GM23338 (cell line): ENCODE results near the gene PCSK6. TPM values are rescaled to one million over a fixed set of nuclear protein-coding genes. Genes with fewer than 3 reads are reported as not detected.

Source experiments
- ATAC-seq: fragments of 200-7000 bp; cut with Tn5 transposase; 3 replicates; pipeline ENCODE4 v1.9.1; 2020
- DNase-seq: peaks from one replicate; pipeline ENCODE4 v3.0.0-alpha.2; 2015; ENCODE audit warnings: low spot score
- H2AFZ ChIP-seq: fragments of 200-600 bp; sonication (generic); 2 replicates; pipeline ENCODE4 v1.8.0; 2016; ENCODE audit warnings: antibody characterized with exemption, mild to moderate bottlenecking, moderate library complexity
- H3F3A ChIP-seq: fragments of 200-600 bp; sonication (generic); replicated peaks from 2 replicates; pipeline ENCODE4 v1.8.0; 2017; ENCODE audit warnings: antibody characterized with exemption, mixed run types, low read depth
- H3K27ac ChIP-seq: fragments of 200-600 bp; sonication (generic); 2 replicates; pipeline ENCODE4 v1.6.1; 2016; ENCODE audit warnings: low read depth
- H3K27me3 ChIP-seq: fragments of 200-600 bp; sonication (generic); 2 replicates; pipeline ENCODE4 v1.8.0; 2016; ENCODE audit warnings: mild to moderate bottlenecking, mixed run types, moderate library complexity; ENCODE audit not compliant: insufficient read depth
- H3K36me3 ChIP-seq: fragments of 200-600 bp; sonication (generic); 2 replicates; pipeline ENCODE4 v1.8.0; 2016; ENCODE audit warnings: mild to moderate bottlenecking; ENCODE audit not compliant: insufficient read depth
- H3K4me1 ChIP-seq: fragments of 200-600 bp; sonication (generic); 2 replicates; pipeline ENCODE4 v1.8.0; 2016; ENCODE audit warnings: mild to moderate bottlenecking, moderate library complexity; ENCODE audit not compliant: insufficient read depth
- H3K4me2 ChIP-seq: fragments of 200-600 bp; sonication (generic); 2 replicates; pipeline ENCODE4 v1.7.1; 2017; ENCODE audit warnings: mixed run types
- H3K4me3 ChIP-seq: fragments of 200-600 bp; sonication (generic); 2 replicates; pipeline ENCODE4 v1.6.1; 2016; ENCODE audit warnings: mixed run types
- H3K79me2 ChIP-seq: fragments of 200-600 bp; sonication (generic); replicated peaks from 2 replicates; pipeline ENCODE4 v1.8.0; 2017; ENCODE audit warnings: mild to moderate bottlenecking; ENCODE audit not compliant: insufficient read depth
- H3K9me2 ChIP-seq: fragments of 200-600 bp; sonication (generic); 2 replicates; pipeline ENCODE4 v1.8.0; 2017; ENCODE audit not compliant: insufficient read depth
- H4K20me1 ChIP-seq: fragments of 200-600 bp; sonication (generic); replicated peaks from 2 replicates; pipeline ENCODE4 v1.8.0; 2017; ENCODE audit warnings: mild to moderate bottlenecking; ENCODE audit not compliant: insufficient read depth
- H3K27ac Mint-ChIP-seq: 2 replicates; pipeline ENCODE4 v1.8.0; 2020; ENCODE audit warnings: inconsistent platforms, mild to moderate bottlenecking, moderate library complexity, mixed read lengths
- H3K27me3 Mint-ChIP-seq: 3 replicates; pipeline ENCODE4 v1.8.0; 2022; ENCODE audit warnings: low read depth, mild to moderate bottlenecking, moderate library complexity, mixed read lengths, inconsistent platforms; ENCODE audit not compliant: insufficient read depth, poor library complexity
- H3K36me3 Mint-ChIP-seq: 3 replicates; pipeline ENCODE4 v1.8.0; 2021; ENCODE audit warnings: low read depth, mild to moderate bottlenecking, inconsistent platforms, moderate library complexity, mixed read lengths
- H3K4me1 Mint-ChIP-seq: 3 replicates; pipeline ENCODE4 v1.8.0; 2020; ENCODE audit warnings: mild to moderate bottlenecking, inconsistent platforms, mixed read lengths
- H3K4me3 Mint-ChIP-seq: 3 replicates; pipeline ENCODE4 v1.8.0; 2021; ENCODE audit warnings: moderate library complexity, mild to moderate bottlenecking, inconsistent platforms, mixed read lengths
- H3K9me3 Mint-ChIP-seq: 3 replicates; pipeline ENCODE4 v1.8.0; 2020; ENCODE audit warnings: moderate library complexity, mild to moderate bottlenecking, inconsistent platforms, mixed read lengths
- CREB1 ChIP-seq: fragments of 250-450 bp; sonication (Bioruptor Pico); IDR thresholded peaks from 2 replicates; pipeline ENCODE4 v1.5.0; 2020; ENCODE audit warnings: low read depth, mild to moderate bottlenecking, moderate library complexity
- CTCF ChIP-seq, 2 experiments: fragments of 200-600 bp in 1 of 2; sonication (generic) in 1 of 2; conservative IDR thresholded peaks; 2 replicates each; pipeline versions ENCODE4 v1.5.1 to v1.6.1; 2016 to 2017; ENCODE audit warnings: antibody characterized with exemption in 2 of 2, low read depth in 2 of 2, mild to moderate bottlenecking in 2 of 2, moderate library complexity in 1 of 2
- ETS1 ChIP-seq: IDR thresholded peaks from 2 replicates; pipeline ENCODE4 v1.6.1; 2016; ENCODE audit warnings: antibody characterized with exemption
- EZH2 ChIP-seq: fragments of 200-600 bp; sonication (generic); IDR thresholded peaks from one replicate; pipeline ENCODE4 v1.8.0; 2017; ENCODE audit warnings: antibody characterized with exemption, mild to moderate bottlenecking, low read depth; ENCODE audit not compliant: unreplicated experiment
- EZH2phosphoT487 ChIP-seq: fragments of 200-600 bp; sonication (generic); IDR thresholded peaks from one replicate; pipeline ENCODE4 v1.8.1; 2018; ENCODE audit warnings: antibody characterized with exemption; ENCODE audit not compliant: unreplicated experiment
- JUNB ChIP-seq: IDR thresholded peaks from one replicate; pipeline ENCODE4 v1.6.1; 2016; ENCODE audit warnings: antibody characterized with exemption; ENCODE audit not compliant: unreplicated experiment
- NANOG ChIP-seq: IDR thresholded peaks from 2 replicates; pipeline ENCODE4 v1.6.1; 2016; ENCODE audit warnings: antibody characterized with exemption, borderline replicate concordance
- POLR2AphosphoS5 ChIP-seq: IDR thresholded peaks from 2 replicates; pipeline ENCODE4 v1.6.1; 2016; ENCODE audit warnings: antibody characterized with exemption, low read depth
- REST ChIP-seq: IDR thresholded peaks from one replicate; pipeline ENCODE4 v1.6.1; 2018; ENCODE audit warnings: antibody characterized with exemption; ENCODE audit not compliant: unreplicated experiment
- STAT1 ChIP-seq: IDR thresholded peaks from one replicate; pipeline ENCODE4 v1.6.1; 2016; ENCODE audit warnings: antibody characterized with exemption; ENCODE audit not compliant: unreplicated experiment
- ZNF114 ChIP-seq: fragments of 250-450 bp; sonication (Bioruptor Pico); IDR thresholded peaks from 2 replicates; pipeline ENCODE4 v1.5.0; 2020; ENCODE audit warnings: mild to moderate bottlenecking, moderate library complexity
- ZNF331 ChIP-seq: fragments of 250-450 bp; sonication (Bioruptor Pico); IDR thresholded peaks from 2 replicates; pipeline ENCODE4 v1.5.0; 2020; ENCODE audit warnings: low read depth, mild to moderate bottlenecking, moderate library complexity
- ZNF462 ChIP-seq: fragments of 250-450 bp; sonication (Bioruptor Pico); IDR thresholded peaks from 2 replicates; pipeline ENCODE4 v1.5.0; 2020; ENCODE audit warnings: mild to moderate bottlenecking, moderate library complexity
- polyA plus RNA-seq: library from polyadenylated mRNA; unstranded; fragments of >200 nt; fragmentation: Nextera tagmentation; extraction: Ambion mirVana; gene quantifications from 2 replicates; pipeline ENCODE4 v1.2.1, GENCODE V29; 2016
- total RNA-seq: library from RNA; depleted of rRNA; stranded (reverse); fragments of >200 nt; shearing (Covaris generic); gene quantifications from 2 replicates; pipeline ENCODE4 v1.2.3, GENCODE V29; 2014

The PCSK6 gene
- total and polyA plus RNA-seq, 2 experiments from 2014 or later: 1.7 to 6.7 TPM

GRCh38 chr15:101522621-101523559 lies 33.4 kb upstream of the PCSK6 start:
- Histone ChIP-seq H3K79me2 (no peaks in the 10 kb centered on the region), H3K27ac (no peak overlapping the region), H3K36me3 (no peaks in the 10 kb centered on the region), H3K27me3 (no peaks in the 10 kb centered on the region), H4K20me1 (no peaks in the 10 kb centered on the region), H2AFZ (no peak overlapping the region), H3K4me1 (no peaks in the 10 kb centered on the region), H3K9me2 (no peaks in the 10 kb centered on the region), H3K4me3 (no peak overlapping the region), H3F3A (no peaks in the 10 kb centered on the region), H3K4me2 (no peak overlapping the region)
- Mint-ChIP-seq H3K4me3 (no peak overlapping the region), H3K4me1 (peaks cover 11% of the 10 kb centered on the region; the same call in 2 of the 3 replicates), H3K27ac (no peak overlapping the region), H3K36me3 (no peaks in the 10 kb centered on the region), H3K27me3 (peaks cover 5% of the 10 kb centered on the region), H3K9me3 (no peaks in the 10 kb centered on the region)
- ATAC-seq: no peak
- TF ChIP-seq REST (no peak), EZH2 (no peak), CTCF (conservative IDR thresholded peaks at IDR 0.05; ENCODE audit: low read depth in 2 of 2) (no peak), ZNF114 (no peak), CREB1 (CRISPR knock-in tag) (no peak), JUNB (no peak), ETS1 (no peak), ZNF462 (no peak), ZNF331 (CRISPR knock-in tag) (no peak), POLR2AphosphoS5 (no peak), NANOG (no peak), EZH2phosphoT487 (no peak), STAT1 (no peak)
- no peak for DNase-seq
